ENCODE data around the gene UBXN4.

DNA sequence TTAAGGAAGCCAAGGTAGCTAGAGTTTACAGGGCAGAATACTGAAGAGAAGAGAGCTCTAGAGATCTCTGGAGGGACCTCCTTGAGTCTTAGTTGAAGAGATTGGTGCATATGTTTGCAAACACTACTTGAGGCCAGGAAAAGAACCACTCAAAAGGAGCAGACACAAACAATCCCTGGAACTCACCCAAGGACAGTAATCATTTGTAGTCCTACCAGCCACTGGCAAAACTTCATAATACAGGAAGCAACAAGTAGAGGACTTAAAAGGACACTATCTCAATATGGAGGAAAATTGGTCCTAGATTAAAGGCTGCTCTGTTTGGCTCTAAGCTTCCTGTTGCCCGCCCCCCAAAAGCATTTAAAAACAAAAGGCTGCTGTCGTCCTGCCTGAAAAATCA lies 46.9 kb upstream of the UBXN4 start:
- no peak for TF ChIP-seq POLR2AphosphoS5 (IDR thresholded peaks at IDR 0.05)
- no peak for TF ChIP-seq POLR2A (IDR thresholded peaks at IDR 0.05; ENCODE audit: low read depth)
- TF ChIP-seq, protein P1, sequence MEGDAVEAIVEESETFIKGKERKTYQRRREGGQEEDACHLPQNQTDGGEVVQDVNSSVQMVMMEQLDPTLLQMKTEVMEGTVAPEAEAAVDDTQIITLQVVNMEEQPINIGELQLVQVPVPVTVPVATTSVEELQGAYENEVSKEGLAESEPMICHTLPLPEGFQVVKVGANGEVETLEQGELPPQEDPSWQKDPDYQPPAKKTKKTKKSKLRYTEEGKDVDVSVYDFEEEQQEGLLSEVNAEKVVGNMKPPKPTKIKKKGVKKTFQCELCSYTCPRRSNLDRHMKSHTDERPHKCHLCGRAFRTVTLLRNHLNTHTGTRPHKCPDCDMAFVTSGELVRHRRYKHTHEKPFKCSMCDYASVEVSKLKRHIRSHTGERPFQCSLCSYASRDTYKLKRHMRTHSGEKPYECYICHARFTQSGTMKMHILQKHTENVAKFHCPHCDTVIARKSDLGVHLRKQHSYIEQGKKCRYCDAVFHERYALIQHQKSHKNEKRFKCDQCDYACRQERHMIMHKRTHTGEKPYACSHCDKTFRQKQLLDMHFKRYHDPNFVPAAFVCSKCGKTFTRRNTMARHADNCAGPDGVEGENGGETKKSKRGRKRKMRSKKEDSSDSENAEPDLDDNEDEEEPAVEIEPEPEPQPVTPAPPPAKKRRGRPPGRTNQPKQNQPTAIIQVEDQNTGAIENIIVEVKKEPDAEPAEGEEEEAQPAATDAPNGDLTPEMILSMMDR (IDR thresholded peaks at IDR 0.05), result no peak
- no peak for TF ChIP-seq EP300 (IDR thresholded peaks at IDR 0.05)
